ENCODE measurements around the gene PPP1R26.

The PPP1R26 gene

DNA sequence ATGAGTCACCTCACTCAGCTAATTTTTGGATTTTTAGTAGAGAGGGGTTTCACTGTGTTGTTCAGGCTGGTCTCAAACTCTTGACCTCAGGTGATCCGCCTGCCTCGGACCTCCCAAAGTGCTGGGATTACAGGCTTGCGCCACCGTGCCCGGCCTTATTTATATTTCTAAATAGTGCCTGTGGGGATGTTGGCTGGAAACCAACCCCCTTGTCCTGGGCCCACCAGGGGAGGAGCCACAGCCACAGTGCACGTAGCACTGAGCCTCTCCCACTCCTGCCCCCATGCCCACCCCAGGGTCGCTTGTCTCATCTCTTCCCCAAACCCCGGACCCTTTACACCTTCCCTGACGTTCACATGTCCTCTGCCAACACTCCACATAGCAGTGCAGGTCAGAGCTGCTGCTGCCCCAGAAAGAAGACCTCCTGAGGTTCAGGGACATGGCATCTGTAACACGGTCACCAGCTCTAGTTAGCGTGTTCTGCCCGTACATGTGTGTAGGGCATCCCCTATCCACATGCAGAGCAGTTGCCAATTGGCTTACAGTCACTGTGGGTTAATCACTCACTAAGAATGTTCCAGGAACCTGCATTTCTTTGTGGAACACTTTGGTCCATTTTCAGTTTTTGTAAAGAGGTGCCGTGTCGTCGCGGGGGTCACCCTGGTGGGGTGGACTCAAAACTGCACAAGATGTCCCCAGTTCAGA, 10.7 kb downstream of the PPP1R26 start:
- no peak for FAIRE-seq

DNA sequence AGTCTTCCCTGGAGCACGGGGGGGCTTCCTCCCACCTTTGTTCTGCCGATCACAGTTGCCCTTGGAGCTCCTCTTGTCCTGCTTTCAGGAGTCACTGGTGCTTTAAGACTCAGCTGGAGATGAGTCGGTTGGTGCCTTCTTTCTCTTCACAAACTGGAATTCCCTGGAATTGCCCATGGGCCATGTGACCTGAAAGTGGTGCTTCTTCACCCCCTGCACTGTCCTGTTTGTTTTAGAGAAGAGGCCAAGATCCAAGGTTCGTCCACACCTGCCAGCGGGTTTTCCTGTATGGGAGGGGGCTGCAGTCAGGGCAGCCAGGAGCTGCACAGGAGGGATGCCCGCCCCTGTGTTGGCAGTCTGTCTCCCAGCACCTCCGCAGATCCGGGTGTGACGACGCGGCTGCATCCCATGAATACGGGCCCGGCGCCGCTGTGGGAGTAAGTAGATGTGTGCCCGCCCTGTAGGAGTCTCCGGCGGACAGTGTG, 11.4 kb downstream of the PPP1R26 start:
- FAIRE-seq, result no peak

DNA sequence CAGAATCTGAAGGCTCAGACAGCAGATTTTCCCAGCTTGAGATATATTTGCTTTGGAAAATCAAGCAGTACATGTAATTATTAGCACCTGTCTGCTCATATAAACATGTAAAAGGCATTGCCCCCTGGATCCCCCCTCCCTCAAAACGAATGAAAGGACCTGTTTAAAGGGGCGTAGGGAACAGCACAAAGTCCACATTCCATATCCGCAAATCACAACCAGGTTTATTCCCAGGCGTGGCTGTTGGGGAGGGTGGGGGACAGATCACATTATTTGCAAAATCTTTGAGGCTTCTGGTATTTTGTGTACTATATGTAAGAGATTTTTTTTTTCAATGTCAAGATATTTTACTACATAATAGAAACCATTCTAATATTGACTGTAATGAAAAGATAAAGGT, 12.2 kb downstream of the PPP1R26 start:
- FAIRE-seq, result no peak

DNA sequence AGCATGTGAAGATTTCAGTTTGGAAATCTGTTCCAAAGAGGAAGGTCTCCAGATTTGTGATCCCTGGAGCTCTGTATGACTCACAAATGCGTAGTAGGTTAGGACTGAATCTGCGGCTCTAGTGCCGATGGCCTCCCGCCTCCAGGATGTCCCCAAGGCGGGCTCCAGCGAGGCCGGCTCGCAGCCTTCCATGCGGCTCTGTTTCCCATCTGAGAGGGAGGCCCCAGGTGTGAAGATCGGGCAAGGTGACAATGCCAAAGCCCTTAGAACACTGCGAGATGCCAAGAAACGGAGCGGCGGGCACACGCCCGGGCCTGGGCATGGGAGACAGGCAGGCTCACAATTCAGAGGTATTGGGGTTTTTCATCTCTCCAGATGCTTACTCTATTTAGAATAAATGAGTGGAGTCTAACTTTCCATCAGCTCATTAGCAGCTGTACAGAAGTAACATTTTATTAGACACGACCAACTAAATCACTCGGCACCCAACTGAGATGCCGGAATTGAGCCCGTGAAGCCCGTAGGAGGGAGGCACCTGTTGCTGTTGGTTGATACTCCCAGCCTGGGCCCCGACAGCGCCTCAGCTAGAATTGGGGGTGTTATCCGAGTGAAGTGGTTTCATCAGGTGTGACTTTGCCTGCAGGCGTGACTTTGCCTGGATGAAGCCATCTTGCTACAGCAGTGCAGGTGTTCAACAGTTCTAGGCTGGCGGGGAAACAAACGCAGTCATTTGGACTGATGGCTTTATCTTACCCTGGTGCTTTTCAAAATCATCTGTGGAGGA, 13.5 kb downstream of the PPP1R26 start:
- no peak for FAIRE-seq

DNA sequence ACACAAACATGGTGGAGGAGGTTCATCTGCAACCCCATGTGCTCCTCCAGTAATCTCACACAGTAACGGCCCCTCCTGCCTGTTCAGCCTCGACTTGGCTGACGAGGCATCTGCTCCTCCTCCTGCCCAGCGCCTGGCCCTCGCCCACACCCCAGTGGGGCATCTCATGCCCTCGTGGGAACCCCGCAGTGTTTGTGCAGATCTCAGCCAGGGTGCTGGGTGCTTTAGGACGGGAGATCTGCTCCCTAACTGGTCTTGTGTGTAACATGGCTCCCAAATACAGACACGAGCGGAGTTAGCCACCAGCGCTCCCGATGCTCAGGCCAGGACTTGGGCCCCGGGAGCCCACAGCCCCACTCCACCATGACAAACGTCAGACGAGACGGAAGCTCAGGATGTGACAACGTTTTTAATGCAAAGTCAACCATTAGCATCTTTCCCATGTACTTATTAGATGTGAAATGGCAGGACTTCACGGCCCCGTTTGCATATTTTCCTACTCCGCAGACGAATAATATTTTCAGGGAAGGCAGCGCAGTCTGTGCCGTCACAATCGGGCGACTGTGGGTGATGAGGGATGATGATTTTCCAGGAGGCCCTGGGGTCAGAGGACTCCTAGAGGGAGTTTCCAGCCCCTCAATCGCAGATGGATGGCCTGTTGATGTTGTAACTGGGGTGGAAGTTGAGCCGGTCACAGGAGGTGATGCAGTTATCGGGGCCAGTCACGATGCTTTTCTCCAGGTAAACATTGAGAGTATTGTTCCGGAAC, 15.4 kb downstream of the PPP1R26 start:
- no peak for FAIRE-seq

DNA sequence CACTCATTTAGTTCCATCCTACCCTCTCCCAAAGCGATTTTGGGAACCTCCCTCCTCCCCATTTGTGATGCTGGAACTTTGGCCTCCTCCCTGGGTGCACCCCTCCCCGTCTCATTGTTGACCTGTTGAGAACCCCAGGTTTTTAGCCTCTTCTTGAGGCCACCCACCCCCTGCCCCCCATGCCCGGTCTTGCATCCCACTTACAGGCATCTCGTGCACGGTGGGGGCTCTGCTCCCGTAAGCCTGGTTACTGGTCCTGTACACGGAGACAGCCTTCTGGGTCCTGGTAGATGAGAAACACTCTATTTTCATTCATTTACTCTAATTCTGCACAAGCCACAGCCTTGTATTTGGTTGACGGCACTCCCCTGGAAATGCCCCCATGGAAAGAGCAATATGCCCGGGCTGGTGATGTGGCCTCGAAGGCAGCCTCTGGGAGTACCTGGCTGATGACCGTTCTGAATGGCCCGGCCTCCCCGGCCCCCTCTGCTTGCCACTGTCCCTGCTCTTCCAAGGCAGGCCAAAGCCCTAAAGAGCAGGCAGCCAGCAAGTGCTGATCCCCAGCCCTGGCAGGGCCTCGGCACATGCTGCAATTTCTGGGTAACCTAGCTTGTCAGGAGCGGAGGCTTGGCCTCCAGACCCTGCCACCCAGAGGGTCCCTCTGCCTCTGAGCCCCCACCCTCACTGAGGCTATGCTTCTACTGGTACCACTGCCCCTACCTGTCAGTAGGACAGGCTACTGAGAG, 19.0 kb downstream of the PPP1R26 start:
- no peak for FAIRE-seq

DNA sequence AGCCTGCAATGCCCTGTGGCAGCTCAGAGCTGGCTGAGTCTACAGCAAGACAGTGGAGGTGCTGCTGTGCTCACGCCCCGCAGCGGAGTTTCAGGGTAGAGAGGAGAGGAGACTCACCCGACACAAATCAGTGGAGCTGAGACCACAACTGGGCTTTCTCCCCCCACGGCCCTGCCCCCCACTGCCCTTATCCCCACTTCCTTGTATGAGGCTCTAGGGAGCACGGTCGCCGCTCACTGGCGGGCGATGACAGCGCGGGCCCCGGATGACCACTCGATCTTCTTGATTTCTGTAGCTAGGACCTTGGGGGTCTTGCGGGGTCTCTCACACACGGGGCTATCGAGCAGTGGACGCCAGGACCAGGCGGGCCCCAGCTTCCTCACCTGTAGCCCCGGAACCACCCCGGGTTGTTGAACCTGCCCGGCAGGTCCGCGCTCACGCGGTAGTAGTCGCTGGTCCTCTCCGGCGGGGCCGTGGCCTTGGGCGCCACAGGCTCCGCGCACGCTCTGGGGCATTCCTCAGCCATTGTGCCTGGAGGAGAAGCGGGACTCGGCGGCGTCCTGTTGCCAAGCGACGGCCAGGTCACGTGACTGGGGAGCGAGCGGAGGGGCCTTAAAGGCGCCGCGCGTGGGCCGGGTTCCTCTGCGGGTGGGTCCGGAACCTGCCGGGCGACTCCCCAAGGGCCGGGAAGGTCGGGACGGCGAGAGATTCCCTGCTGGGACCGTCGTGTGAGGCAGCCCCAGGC, 19.9 kb downstream of the PPP1R26 start:
- no peak for FAIRE-seq

DNA sequence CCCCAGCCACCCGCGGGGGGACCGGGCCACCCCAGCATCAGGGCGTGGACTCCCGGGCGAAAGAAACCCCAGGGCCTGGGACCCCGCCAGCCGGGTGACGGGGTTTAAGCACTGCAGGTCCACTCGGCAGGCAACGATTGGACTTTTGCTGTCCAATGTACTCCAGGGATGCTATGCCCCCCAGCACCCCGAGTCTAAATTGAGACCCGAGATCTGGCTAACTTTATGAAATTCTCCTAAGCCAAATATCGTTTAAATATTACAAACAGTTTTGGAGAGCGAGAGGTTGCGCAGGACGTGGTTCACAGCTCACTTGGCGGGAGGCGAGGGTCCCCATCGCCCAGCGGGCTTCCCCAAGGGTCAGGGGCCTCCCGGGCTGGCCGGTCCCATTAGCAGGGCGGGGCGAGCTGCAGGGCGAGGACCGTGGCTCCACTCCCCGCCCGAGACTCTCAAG, 20.5 kb downstream of the PPP1R26 start:
- no peak for FAIRE-seq

DNA sequence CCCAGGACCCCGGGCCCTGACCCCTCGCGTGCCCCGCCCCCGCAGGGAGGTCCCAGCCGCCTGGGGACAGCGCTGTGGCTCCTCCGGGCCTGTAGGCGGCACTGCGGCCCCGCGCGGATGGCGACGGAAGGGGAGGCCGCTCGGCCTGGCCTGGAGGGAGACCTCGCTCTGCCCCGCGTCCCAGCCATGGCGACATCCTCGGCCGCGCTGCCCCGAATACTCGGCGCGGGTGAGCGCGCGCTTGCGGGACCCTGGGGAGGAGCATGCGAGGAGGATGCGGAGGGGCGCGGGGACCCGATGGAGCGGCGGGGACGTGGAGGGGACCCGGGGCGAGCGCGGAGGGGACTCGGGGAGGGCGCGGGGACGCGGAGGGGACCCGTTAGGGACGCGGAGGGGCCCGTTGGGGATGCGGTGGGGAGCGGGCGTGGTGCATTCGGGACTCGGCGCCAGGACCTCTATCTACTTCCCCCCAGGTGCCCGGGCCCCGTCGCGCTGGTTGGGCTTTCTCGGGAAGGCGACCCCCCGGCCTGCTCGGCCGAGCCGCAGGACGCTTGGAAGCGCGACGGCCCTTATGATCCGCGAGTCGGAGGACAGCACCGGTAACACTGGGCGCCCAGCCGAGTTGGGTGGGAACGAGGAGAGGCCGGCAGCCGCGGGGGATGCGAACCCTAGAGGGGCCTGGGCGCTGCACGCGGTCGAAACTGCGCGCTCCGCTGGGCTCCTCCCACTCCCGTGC, 21.1 kb downstream of the PPP1R26 start, which contains the start of gene MRPS2:
TSS of gene MRPS2 (plus strand) at position 158 of the 736 bp plus-strand sequence. CDS start at position 187, 29 bp downstream.
- no peak for FAIRE-seq

DNA sequence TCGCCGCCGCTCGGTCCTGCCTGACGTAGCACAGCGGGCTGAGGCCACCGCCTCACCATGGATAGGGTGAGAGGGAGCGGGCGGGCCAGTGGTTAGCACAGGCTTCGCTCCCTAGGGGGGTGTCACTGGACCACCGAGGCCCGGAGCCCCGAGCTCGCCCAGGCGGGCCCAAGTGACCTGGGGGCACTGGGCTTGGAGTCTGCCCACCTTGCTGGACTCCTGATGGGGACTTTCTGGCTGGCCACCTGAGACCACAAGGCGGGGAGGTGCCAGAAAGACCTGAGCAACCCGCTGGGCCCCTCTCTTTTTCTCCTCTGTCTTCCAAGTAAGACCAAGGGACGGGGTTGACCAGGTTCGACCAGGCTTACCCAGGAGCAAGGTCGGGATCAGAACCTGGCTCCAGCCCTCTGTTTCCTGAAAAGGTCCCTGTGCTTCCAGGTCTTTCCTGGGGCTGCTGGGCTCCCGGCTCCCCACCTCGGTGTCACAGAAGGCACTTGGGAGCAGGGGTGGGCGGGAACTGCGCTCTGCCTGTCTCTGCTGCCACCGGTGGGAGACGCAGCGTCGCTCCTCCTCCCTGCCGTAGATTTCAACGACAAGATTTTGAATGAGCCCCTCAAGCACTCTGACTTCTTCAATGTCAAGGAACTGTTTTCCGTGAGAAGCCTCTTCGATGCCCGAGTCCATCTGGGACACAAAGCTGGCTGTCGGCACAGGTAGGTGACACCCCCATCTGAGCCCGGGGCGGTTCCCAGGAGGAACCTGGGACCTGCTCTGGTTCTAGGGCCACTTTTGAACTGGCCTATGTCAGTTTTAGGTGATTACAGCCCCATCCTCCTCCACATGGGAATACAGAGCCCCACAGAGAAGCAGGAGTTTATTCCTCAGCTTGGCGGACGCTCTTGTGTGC, 21.9 kb downstream of the PPP1R26 start:
- FAIRE-seq, result no peak

DNA sequence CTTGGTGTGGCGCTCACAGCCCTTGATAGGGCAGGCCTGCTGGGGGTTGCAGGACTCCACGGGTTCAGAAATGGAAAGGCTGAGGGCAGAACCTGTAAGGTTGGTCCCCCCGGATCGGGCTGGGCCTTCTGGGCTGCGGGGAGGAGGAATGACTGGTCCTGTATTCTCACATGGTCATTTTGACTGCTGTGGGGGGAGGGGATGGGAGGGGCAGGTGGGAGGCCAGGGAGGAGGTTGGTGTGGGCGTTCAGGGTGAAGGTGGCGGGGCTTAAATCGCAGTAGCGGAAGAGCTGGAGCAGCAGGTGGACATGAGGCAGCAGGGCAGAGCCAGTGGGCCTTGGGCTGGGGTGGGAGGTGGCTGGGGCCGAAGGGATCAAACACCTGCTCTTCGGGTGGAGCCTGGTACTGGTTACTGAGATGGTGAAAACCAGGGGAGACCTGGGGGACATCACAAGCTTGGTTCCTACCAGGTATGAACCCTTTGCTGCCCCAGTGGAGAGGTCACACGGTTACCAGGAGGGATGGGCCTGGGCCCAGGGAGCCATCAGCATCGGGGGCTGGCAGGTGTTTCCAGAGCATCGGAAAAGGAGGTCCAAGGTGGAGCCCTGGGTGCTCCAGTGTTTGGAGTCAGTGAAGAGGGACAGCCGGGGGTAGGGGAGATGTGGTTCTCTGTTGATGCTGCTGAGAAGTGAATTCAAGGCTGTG, 22.7 kb downstream of the PPP1R26 start:
- no peak for FAIRE-seq

DNA sequence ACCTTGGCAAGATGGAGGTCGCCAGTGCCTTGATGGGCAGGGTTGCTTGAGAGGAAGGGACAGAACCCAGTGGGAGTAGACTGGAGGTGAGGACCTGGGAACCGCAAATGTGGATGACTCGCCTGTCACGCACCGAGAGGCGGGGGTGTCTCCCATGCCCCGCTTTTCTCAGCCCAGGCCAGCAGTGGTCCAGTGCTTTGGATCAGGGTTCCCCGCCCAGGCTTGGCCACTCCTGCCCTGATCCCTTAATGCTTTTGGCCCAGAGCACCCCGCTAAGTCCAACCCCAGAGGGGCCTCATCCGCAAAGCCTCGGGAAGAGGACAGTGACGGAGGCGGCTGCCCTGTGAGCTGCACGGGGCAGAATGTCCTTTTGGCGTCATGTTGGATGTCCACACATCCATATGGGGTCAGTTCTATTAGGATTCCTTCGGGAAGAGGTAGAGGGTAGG, 23.3 kb downstream of the PPP1R26 start:
- FAIRE-seq, result no peak

DNA sequence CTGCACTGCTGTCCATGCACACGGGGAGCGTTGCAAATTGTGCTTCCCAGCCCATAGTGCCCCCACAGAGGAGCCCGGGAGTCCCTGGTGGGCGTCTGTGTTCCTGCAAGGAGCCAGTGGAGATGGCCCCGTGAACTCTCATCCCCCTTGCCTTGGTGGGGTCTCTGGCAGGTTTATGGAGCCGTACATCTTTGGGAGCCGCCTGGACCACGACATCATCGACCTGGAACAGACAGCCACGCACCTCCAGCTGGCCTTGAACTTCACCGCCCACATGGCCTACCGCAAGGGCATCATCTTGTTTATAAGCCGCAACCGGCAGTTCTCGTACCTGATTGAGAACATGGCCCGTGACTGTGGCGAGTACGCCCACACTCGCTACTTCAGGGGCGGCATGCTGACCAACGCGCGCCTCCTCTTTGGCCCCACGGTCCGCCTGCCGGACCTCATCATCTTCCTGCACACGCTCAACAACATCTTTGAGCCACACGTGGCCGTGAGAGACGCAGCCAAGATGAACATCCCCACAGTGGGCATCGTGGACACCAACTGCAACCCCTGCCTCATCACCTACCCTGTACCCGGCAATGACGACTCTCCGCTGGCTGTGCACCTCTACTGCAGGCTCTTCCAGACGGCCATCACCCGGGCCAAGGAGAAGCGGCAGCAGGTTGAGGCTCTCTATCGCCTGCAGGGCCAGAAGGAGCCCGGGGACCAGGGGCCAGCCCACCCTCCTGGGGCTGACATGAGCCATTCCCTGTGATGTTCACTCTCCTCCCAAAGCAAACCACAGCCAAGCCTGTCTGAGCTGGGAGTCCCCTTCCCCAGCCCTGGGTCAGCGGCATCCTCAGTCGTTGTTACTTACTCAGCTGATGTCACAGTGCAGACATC, 24.0 kb downstream of the PPP1R26 start:
- FAIRE-seq, result no peak

DNA sequence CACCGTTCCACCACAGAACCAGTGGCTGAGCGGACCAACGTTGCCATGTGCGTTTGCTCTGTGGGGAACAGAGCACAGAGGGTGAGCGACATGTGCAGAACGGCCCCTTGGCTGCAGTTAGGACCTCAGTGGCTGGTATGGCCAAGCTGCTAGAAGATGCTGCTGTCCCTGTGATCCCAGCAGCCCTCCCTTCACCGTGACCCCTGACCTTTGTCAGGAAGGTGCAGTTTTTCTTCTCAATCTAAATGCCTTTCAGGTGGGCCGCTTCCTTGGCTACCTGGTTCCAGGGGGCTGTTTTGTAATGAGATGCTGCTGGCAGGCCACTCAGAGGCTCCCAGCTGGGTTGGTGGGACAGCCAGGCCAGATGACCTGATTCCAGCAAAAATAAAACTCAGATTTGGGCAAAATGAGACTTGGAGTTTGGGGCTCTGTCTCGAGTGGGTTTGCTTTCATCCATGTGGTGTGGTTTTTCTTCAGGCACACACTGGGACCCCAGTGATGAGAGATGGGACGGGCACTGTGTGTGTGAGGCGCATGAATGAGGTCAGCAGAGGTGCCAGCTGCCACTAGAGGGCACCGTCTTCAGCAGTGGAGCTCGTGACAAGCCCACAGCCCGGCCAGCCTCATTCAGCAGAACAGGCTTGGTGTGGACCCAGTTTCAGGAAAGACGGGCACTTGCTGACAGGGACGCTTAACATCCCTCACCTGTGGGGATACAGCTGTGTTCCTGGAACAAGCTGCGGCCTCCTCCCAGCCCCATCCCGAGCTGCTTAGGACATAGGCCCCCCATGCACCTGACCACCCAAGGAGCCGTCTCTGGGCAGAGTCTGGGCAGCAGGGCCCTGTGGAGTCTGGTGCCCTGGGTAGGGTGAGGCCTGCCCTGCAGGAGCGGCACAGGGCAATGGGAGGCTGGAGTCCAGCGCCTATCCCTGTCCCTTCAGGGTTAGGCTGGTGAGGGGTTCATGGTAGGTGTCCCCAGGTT, 25.0 kb downstream of the PPP1R26 start:
- no peak for FAIRE-seq

DNA sequence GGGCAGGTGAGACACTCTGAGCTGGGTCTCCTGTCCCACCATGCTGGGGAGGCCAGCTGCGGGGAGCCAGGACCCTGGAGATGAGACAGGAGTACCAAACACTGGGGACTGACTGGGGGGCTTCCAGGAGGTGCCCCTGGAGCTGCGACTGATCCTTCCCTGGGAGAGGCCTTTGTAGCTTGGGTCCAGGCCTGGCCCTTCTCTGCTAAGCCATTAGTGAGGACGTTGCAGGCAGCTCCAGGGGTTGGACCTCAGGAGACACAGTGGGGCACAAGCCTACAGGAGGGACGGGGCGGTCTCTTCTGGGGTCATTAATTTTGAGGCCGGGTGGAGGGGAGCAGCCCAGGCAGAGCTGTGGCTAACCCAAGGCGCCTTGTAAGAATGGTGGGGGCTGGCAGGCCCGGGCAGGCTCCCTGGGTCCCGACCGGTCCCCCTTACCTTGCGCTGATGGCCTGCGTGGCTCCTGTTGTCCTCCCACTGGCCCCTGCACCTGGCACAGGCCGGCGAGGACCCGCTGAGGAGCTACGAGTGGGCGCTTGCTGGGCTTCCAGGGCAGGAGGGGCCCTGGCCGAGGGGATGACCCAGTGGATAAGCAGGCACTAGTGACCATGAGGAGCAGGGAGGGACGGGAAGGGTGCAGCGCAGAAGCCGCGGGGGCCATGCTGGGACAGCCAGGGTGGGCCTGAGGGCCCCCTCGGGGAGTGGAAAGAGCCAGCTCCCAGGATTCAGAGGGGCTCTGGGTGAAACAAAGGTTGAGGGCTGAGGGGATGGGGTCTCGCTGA, 26.0 kb downstream of the PPP1R26 start:
- FAIRE-seq, result no peak
